Kidney (tissue), 14 donors: ENCODE results near the gene SCNN1B. TPM values are rescaled to one million over a fixed set of nuclear protein-coding genes. Genes with fewer than 3 reads are reported as not detected.

Experiments used
- DNase-seq, 5 donors: peaks; one replicate each; pipeline ENCODE4 v3.0.0-alpha.2; 2013 to 2020
- FAIRE-seq: peaks from 2 replicates; lab custom pipeline; 2012; peaks lifted over from hg19 to GRCh38; lab: Jason Lieb, UNC
- H3K27ac ChIP-seq, 2 donors: one replicate each; pipeline ENCODE4 v1.7.0; 2013; ENCODE audit warnings: low read depth in 2 of 2, low read length in 2 of 2, inconsistent platforms in 1 of 2
- H3K27me3 ChIP-seq: one replicate; pipeline ENCODE4 v1.7.1; 2013; ENCODE audit warnings: low read length, inconsistent platforms; ENCODE audit not compliant: control insufficient read depth, insufficient read depth
- H3K36me3 ChIP-seq, 3 donors: one replicate each; pipeline versions ENCODE4 v1.7.0 to v1.7.1; 2013; ENCODE audit warnings: low read length in 3 of 3, control low read depth in 1 of 3, inconsistent platforms in 1 of 3; ENCODE audit not compliant: insufficient read depth in 3 of 3, control insufficient read depth in 2 of 3
- H3K4me1 ChIP-seq, 3 donors: one replicate each; pipeline versions ENCODE4 v1.7.0 to v1.7.1; 2013; ENCODE audit warnings: low read length in 3 of 3, inconsistent platforms in 1 of 3, low read depth in 1 of 3; ENCODE audit not compliant: control insufficient read depth in 2 of 3, insufficient read depth in 2 of 3
- H3K4me3 ChIP-seq, 3 donors: one replicate each; pipeline versions ENCODE4 v1.7.0 to v1.8.1; 2013; ENCODE audit warnings: low read length in 3 of 3, control low read depth in 1 of 3, inconsistent platforms in 1 of 3
- H3K9ac ChIP-seq, 3 donors: one replicate each; pipeline versions ENCODE4 v1.7.0 to v1.7.1; 2013; ENCODE audit warnings: low read length in 3 of 3, control low read depth in 1 of 3, inconsistent platforms in 1 of 3
- H3K9me3 ChIP-seq, 3 donors: one replicate each; pipeline versions ENCODE4 v1.7.0 to v1.7.1; 2013; ENCODE audit warnings: low read length in 3 of 3, control low read depth in 1 of 3, inconsistent platforms in 1 of 3; ENCODE audit not compliant: control insufficient read depth in 2 of 3, insufficient read depth in 1 of 3
- CTCF ChIP-seq: IDR thresholded peaks from 3 replicates; pipeline ENCODE4 v1.5.1; 2012; ENCODE audit warnings: mild to moderate bottlenecking, moderate library complexity, borderline replicate concordance; ENCODE audit not compliant: insufficient read depth; ENCODE audit errors: extremely low read depth
- intact Hi-C: fragments of 100-400 bp; cut with DNase I; formaldehyde crosslinking; loops from one replicate; pipeline ENCODE4 v1.11.1; 2022
- polyA plus RNA-seq: library from polyadenylated mRNA; stranded (reverse); fragments of 350-450 nt; fragmentation: Illumina TruSeq; extraction: RNeasy Lipid Tissue Mini Kit (QIAGEN cat#74804); gene quantifications from one replicate; pipeline ENCODE4 v1.2.3, GENCODE V29; 2014; ENCODE audit warnings: low read depth, low replicate concordance; ENCODE audit not compliant: insufficient read depth
- total RNA-seq: library from RNA; stranded (reverse); fragmentation: NEBNext Ultra II Directional; extraction: Animal tissue kit (Norgen Biotek cat#: 25700); gene quantifications from one replicate; pipeline ENCODE4 v1.2.1, GENCODE V29; 2021
- donor health status: control.
- donor health status: control.
- donor health status: control.
- donor health status: control.
- donor health status: control.
- donor health status: DM: yes; HTN: yes; CAD: no.
- donor health status: Normal renal cell carcinoma (clear cell type).

SCNN1B gene
- total and polyA plus RNA-seq, 2 donors from 2014 or later: 7.8 to 62.9 TPM

GRCh38 chr16:23258919-23259237 is 43.2 kb upstream of the SCNN1B start:
- TF ChIP-seq CTCF: no peak

DNA sequence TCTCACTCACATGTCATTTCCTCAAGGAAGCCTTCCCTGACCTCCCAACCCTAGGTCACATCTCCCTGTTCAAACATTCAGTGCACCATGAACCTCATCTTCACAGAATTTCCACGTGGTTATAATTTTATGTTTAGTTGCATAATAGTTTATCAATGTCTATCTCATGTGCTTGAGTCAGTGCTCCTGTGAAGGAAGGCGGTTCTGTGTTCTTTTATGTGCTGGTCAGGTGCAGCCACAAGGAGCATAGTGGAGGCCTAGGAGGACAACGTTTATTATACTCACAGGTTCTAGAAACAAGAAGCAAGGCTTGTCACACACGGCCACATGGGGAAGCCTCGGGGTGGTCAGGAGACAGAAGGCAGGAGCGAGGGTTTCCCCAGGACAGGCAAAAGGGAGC is 34.5 kb upstream of the SCNN1B start:
- Histone ChIP-seq H3K4me1 (no peaks in the 10 kb centered on the region), H3K4me3 (no peak overlapping the region), H3K9me3 (peaks cover 0 to 4% (median 0%) of the 10 kb centered on the region in 3 donors), H3K9ac (no peak overlapping the region), H3K27me3 (no peaks in the 10 kb centered on the region), H3K27ac (no peak overlapping the region), H3K36me3 (no peaks in the 10 kb centered on the region)
- TF ChIP-seq CTCF: no peak
- intact Hi-C loops: no loop called here
- DNase-seq (no peak), FAIRE-seq (no peak)

More at GRCh38 chr16:23258919-23259237, 43.2 kb upstream of the SCNN1B start:
- Histone ChIP-seq H3K4me3 (no peak overlapping the region), H3K36me3 (no peaks in the 10 kb centered on the region), H3K9me3 (no peaks in the 10 kb centered on the region), H3K9ac (no peak overlapping the region), H3K4me1 (no peaks in the 10 kb centered on the region), H3K27me3 (no peaks in the 10 kb centered on the region), H3K27ac (no peak overlapping the region)
- intact Hi-C loops: no loop called here
- FAIRE-seq (no peak), DNase-seq (no peak)

DNA sequence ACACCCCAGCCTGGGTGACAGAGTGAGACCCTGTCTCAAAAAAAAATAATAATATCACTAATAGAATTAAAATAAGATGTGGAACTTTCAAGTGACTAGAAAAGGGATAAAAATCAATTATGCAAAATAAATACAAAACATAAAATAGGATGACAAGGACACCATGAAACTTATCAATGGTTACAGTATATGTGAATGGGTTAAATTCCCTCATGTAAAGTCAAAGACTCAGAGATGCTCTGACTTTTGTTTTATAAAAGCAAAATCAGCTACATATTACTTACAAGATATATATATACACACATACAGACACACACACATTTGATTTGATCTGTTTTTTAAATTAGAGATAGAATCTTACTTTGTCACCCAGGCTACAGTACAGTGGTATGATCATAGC is 33.5 kb upstream of the SCNN1B start:
- H3K4me3 ChIP-seq: no peak overlapping the region
- H3K4me1 ChIP-seq: no peaks in the 10 kb centered on the region
- peaks cover 0 to 4% (median 0%) of the 10 kb centered on the region in 3 donors for H3K9me3 ChIP-seq
- FAIRE-seq (no peak), DNase-seq (no peak)
- H3K36me3 ChIP-seq: no peaks in the 10 kb centered on the region
- TF ChIP-seq CTCF: no peak
- intact Hi-C loops: no loop called here
- no peak overlapping the region for H3K27ac ChIP-seq
- no peaks in the 10 kb centered on the region for H3K27me3 ChIP-seq
- no peak overlapping the region for H3K9ac ChIP-seq
